Retina (tissue), 1 donor: ENCODE measurements around the gene SPATA31C1.
"Not testable (repeated sequence)": the region's sequence is repeated elsewhere in the genome, so short reads cannot be mapped to it uniquely, and the experiment has no call there.

ENCODE experiments used
- DNase-seq: peaks from one replicate; pipeline ENCODE4 v3.0.0-alpha.2; 2016

SPATA31C1 gene

GRCh38 chr9:87917662-87918061 is at the start of gene SPATA31C1:
Gene SPATA31C1, plus strand, starts transcription at chr9:87917962.
- DNase-seq, result not testable (repeated sequence)

DNA sequence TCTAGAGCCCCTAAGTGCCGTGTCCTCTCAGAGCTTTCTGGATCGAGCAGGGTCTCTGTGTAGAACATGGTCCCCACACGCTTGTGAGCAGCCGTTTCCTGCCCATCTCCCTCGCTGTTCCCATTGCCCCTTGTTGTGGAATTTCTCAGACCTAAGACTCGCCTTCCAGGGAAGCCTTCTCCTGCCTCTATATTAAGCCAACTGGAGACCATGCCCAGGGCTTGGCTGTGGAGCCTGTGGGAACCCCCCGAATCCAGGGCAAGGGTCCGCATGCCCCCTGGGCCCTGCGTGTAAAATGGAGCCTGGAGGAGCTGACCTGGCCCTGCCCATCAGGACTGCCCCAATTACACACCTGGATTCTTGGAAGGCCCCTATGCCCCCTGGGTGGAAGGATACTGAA is 49.6 kb upstream of the SPATA31C1 start:
- DNase-seq, result no peak

GRCh38 chr9:87868635-87869034 is 49.1 kb upstream of the SPATA31C1 start:
- no peak for DNase-seq

GRCh38 chr9:87869082-87869481 is 48.7 kb upstream of the SPATA31C1 start:
- DNase-seq, result no peak

DNA sequence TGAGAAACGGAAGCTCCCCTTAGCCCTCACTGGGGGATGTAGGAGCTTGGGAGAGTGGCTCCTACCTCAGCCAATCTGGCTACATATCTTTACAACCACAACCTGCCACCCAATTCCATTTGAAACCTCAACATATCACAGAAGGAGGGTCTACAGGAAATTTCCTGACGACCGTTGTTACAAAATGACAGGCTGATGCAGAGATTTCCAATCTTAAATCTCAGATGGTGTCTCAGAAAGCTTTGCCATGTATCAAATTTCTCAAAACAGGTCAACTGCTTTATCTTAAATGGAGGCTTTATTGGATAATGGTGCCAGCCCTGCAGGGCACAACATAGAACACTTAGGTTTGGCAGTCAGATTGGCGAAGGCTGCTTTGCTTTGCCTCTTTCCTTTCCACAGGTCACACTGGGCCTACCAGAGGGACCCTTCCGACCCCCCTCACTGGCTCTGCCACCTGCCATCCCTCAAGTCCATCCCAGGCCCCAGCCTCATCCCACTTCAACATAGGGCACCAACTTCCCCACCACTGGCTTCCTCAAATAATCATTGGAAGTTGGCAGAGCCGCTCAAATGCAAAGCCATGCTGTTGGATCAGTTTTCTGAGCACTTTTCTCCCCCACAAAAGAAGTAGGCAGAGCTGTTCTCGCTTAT is 46.2 kb upstream of the SPATA31C1 start:
- DNase-seq, result no peak

DNA sequence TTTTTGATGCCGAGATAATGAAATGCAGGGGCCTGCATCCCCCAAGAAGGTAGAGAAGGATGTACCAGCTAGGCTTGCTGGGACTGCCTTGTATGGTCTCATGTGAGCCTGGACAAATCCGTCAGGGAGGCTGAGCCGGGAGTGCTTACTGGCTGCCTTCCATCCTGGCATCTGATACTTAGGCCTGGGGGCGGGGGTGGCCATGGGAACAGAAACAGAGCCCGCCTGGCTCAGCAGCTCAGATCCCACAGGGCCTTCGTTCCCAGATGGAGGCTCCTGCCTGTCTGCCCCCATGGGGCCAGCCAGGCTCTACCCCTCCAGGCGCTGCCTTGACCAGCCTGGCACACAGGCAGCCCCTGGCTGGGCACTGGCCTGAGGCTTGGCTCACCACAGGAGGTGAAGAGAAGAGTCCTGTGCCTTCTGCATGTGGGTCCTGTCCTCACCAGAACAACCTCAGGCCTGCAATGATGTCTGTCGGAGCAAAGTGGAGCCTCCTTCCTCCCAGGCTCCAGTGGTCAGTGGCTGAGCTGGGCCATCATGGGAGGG is 45.6 kb upstream of the SPATA31C1 start:
- DNase-seq, result no peak

GRCh38 chr9:87873607-87874303 is 44.0 kb upstream of the SPATA31C1 start:
- DNase-seq, result no peak

GRCh38 chr9:87874304-87874623 is 43.5 kb upstream of the SPATA31C1 start:
- no peak for DNase-seq

DNA sequence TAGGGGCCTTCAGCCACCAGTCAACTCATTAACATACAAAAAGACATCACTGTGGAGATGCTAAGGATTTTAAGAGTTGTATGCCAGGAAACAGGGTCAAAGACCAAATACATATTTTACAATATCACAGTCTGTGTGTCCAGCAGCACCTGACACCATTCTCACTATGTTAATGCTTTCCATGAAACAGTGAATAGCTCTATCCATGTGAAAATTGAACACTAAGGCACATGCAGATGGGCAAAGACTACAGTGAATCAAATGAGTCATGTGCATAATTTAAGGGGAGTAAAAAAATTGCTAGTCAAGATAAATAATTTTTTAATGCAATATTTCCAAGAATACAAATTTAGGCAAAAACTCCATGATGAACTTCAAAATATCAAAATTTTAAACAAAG is 42.7 kb upstream of the SPATA31C1 start:
- DNase-seq, result no peak

DNA sequence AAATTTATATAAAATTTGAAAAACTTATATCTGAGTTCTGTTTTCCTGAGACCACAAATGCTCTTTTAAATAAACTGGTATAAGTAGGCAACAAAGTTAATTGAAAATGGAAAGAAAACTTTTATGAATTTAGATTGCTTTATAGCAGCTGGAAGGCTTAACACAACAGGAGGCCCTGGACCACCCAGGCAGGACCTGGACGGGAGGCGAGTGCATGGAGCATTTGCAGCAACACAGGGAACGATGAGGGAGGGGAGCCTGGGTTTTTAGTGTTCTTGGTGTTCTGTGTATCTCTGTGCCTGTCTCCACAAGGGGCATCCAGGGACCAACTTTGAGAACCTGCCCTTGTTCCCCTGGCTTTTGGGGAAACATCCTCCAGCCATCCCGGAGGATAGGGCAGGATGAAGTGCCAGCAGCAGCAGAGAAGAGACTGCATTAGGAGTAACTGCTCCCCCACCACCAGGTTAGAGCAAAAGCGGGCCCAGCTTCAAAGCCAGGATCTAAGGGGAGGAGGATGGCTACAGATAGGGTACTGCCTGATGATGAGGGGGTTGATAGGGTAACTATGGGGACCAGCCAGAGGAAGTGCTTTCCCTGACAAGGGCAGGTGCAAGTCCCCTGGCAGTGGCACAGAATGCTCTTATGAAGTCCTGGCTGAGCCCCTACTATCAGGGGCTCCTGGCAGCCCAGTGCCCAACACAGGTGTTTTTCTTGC is 41.8 kb upstream of the SPATA31C1 start:
- peak; percentile 24 for DNase-seq

DNA sequence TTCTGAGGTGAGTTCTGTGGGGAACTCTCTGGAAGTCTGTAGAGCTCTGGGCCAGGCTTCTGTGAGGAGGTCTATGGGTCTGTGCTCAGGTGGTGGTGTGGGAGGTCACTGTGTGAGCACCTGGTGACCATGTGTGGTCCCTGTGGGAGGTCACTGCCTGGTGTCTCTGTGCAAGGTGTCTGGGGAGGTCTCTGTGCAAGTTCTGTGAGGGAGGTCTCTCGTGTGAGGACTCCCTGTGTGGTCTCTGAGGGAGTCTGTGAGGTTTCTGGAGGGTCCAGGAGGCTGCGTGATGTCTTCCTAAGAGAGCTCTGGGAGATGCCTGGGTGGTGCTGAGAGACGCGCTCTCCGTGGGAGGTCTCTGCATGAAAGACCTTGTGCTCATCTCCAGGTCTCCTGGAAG is 41.1 kb upstream of the SPATA31C1 start:
- DNase-seq, result no peak

DNA sequence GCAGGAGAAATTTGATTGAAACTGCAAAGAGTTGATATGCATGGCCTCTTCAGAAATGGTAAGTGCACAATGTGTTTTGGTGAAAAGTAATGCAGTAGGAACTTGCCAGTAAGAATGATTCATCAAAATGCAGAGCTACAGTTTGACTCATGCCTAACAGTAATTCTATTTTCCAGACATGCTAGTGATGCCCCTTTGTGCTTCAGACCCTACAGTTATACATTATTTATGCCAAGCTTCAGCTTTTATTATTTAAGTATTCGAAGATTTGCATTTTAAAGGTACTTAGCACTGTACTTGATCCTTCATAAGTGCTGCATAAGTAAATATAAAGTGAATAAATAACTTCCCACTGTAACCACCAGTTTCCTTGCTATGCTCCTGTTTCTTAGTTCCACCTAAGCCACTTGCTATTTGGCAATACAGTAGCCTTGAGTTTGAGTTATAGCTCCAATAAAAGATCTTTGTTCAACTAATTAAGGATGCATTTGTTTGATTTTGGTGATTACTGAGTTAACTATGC is 38.7 kb upstream of the SPATA31C1 start:
- DNase-seq, result no peak

DNA sequence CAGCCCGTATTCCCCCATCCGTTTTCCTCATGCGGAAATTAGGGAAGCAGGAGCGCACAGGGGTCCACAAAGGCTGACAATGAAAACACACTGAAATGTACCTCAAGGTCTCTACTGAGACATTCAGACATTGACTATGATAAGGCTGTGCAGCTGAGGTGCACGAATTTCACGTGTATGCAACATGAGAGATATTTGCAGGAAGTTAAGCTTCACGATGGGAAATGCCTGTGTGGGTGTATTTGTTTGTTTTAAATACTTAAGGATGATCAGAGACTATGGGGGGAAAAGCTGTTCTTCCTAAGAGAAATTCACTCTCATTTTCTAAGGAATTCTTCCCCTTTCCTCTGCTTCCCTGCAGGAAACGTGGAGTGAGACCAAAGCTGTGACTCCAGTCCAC is 37.6 kb upstream of the SPATA31C1 start:
- no peak for DNase-seq

DNA sequence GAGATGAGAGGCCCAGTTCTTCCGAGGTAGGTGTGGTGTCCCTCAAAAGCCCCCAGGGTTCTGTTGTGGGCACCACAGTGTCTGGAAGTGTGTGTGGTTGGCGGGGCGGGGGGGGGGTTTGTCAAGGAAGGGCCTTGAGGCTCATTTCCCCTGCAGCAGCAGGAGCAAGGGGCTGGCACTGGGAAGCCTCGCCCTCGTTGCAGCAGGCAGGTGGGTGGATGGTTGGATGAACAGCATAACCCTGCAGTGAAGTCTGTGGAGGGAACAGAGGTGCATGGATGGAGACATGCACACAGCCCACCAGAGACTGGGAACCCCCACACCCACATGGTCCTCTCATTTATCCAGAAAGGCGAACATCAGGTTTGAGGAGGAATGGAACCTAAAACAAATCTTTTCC is 37.1 kb upstream of the SPATA31C1 start:
- DNase-seq, result no peak

- no peak for DNase-seq
These were observed 35.1 kb upstream of the SPATA31C1 start, which contains the start of gene SPATA31E1 for GRCh38 chr9:87882627-87883026. Gene SPATA31E1, plus strand, starts transcription at chr9:87882877. Its CDS starts 15 bp downstream, at chr9:87882892.

GRCh38 chr9:87883274-87883673 is 34.5 kb upstream of the SPATA31C1 start:
- no peak for DNase-seq

GRCh38 chr9:87883990-87884389 is 33.8 kb upstream of the SPATA31C1 start:
- no peak for DNase-seq

DNA sequence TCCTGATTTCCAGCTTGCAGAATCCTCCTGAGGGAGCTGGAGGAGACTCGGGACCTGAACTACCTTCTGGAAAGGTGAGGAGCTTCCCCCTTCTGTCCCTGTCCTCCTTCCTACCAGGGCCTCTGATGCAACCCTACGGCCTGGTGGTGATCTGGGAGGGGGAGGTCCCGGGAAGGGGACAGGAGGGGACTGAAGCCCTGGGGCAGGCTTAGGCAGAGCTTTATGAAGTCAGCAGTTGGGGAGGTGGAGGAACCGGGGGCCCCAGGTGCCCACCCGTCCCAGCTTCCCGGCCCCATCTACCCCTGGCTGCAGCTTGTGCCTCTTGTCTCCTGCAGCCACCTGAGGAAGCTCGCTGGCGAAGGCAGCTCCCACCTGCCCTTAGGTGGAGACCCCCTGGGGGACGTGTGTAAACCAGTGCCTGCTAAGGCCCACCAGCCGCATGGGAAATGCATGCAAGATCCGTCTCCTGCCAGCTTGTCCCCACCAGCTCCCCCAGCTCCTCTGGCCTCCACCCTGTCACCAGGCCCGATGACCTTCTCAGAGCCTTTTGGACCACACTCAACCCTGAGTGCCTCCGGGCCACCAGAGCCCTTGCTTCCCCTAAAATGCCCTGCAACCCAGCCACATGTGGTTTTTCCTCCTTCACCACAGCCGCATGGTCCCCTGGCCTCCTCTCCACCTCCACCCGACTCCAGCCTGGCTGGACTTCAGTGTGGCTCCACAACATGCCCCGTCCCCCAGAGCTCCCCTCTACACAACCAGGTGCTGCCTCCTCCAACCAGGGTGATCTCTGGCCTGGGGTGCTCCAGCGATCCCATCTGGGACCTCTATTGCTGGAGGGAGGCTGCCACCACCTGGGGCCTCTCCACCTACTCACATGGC is 32.9 kb upstream of the SPATA31C1 start:
- DNase-seq, result no peak

- no peak for DNase-seq
These were observed 32.1 kb upstream of the SPATA31C1 start for GRCh38 chr9:87885484-87886189.

DNA sequence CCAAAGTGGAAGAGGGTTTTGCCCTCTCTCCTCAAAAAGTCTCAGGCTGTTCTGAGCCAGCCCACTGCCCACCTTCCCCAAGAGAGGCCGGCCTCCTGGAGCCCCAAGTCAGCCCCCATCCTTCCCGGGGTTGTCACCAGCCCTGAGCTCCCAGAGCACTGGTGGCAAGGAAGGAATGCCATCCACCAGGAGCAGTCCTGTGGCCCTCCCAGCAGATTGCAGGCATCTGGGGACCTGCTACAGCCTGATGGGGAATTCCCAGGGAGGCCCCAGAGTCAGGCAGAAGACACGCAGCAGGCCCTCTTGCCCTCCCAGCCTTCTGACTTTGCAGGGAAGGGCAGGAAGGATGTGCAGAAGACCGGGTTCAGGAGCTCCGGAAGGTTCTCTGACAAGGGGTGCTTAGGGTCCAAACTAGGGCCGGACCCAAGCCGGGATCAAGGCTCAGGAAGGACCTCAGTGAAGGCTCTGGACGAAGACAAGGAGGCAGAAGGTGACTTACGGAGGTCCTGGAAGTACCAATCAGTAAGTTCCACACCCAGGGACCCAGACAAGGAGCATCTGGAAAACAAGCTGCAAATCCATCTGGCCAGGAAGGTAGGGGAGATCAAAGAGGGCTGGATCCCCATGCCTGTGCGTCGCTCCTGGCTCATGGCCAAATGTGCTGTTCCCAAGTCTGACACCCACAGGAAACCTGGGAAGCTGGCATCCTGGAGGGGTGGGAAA is 31.4 kb upstream of the SPATA31C1 start:
- DNase-seq, result no peak

DNA sequence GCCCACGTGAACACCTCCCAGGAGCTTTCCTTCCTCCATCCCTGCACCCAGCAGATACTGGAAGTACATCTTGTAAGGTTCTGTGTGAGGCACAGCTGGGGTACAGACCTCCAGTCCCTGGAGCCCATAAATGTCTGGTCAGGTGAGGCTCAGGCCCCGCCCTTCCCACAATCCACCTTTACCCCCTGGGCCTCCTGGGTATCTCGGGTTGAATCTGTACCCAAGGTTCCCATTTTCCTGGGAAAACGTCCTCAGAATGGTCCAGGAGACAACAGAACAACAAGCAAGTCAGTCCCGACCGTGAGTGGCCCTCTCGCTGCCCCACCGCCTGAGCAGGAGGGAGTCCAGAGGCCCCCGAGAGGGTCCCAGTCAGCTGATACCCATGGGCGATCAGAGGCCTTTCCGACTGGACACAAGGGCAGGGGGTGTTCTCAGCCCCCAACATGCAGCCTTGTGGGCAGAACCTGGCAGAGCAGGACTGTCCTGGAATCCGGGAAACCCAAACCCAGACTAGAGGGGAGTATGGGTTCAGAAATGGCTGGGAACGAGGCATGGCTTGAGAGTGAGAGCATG is 30.7 kb upstream of the SPATA31C1 start:
- no peak for DNase-seq
